ENCODE data around the gene SCARF1. TPM values are rescaled to one million over a fixed set of nuclear protein-coding genes. Genes with fewer than 3 reads are reported as not detected.
"Not testable (repeated sequence)": the region's sequence is repeated elsewhere in the genome, so short reads cannot be mapped to it uniquely, and the experiment has no call there.

The SCARF1 gene
- total RNA-seq, 1 experiment from 2014 or later = 0.73 TPM

- no peak overlapping the region for H3K27ac ChIP-seq (ENCODE audit: low read length)
- no peaks in the 10 kb centered on the region for H3K9me2 ChIP-seq (replicated peaks; ENCODE audit: low read length)
- intact Hi-C loops (cut with micrococcal nuclease) = no loop called here
- ChIA-PET CTCF (no interaction called here), POLR2A (ENCODE audit: unreplicated experiment) (no interaction called here)
- H3F3A ChIP-seq (ENCODE audit: low read length, unreplicated experiment) = no peaks in the 10 kb centered on the region
- H3K4me2 ChIP-seq (ENCODE audit: low read length) = no peak overlapping the region
- ATAC-seq (no peak), DNase-seq (no peak)
- H3K27me3 ChIP-seq (ENCODE audit: low read length) = no peaks in the 10 kb centered on the region
- no peak overlapping the region for H2AFZ ChIP-seq (ENCODE audit: low read length)
- no peaks in the 10 kb centered on the region for H4K20me1 ChIP-seq (ENCODE audit: low read length)
- no peaks in the 10 kb centered on the region for H3K79me2 ChIP-seq (ENCODE audit: low read length)
- TF ChIP-seq EZH2 (IDR thresholded peaks at IDR 0.05; ENCODE audit: low read length, unreplicated experiment) (no peak), EZH2phosphoT487 (IDR thresholded peaks at IDR 0.05; ENCODE audit: borderline replicate concordance, low read length) (no peak)
- TF ChIP-seq, protein P1, sequence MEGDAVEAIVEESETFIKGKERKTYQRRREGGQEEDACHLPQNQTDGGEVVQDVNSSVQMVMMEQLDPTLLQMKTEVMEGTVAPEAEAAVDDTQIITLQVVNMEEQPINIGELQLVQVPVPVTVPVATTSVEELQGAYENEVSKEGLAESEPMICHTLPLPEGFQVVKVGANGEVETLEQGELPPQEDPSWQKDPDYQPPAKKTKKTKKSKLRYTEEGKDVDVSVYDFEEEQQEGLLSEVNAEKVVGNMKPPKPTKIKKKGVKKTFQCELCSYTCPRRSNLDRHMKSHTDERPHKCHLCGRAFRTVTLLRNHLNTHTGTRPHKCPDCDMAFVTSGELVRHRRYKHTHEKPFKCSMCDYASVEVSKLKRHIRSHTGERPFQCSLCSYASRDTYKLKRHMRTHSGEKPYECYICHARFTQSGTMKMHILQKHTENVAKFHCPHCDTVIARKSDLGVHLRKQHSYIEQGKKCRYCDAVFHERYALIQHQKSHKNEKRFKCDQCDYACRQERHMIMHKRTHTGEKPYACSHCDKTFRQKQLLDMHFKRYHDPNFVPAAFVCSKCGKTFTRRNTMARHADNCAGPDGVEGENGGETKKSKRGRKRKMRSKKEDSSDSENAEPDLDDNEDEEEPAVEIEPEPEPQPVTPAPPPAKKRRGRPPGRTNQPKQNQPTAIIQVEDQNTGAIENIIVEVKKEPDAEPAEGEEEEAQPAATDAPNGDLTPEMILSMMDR (conservative IDR thresholded peaks at IDR 0.05; ENCODE audit: low read depth, low read length) = no peak
- no peak overlapping the region for H3K4me3 ChIP-seq (ENCODE audit: low read length)
- H3K4me1 ChIP-seq (ENCODE audit: insufficient read depth, low read length) = no peaks in the 10 kb centered on the region
- no peak overlapping the region for H3K9ac ChIP-seq (ENCODE audit: low read length)
- H3K9me3 ChIP-seq (ENCODE audit: low read length) = no peaks in the 10 kb centered on the region
- no TSS peak for BruUV-seq (replicated peaks)
- H3K36me3 ChIP-seq (ENCODE audit: low read depth, low read length) = peaks cover 53% of the 10 kb centered on the region
Observed at GRCh38 chr17:1673041-1673785, 27.7 kb upstream of the SCARF1 start.

DNA sequence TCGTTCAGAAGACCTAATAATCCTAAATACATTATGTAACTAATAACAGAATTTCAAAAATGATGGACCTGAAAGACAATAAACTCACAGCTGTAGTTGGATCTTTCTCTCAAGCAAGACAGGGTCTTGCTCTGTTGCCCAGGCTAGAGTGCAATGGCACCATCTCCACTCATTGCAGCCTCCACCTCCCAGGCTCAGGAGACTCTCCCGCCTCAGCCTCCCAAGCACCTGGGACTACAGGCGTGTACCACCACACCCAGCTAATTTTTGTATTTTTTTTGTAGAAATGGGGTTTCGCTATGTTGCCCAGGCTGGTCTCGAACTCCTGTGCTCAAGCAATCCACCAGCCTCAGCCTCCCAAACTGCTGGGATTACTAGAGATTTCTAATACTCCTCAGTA is 18.4 kb upstream of the SCARF1 start:
- intact Hi-C loops (cut with micrococcal nuclease); H3F3A ChIP-seq (ENCODE audit: low read length, unreplicated experiment); H3K27me3 ChIP-seq (ENCODE audit: low read length); H3K4me2 ChIP-seq (ENCODE audit: low read length); ATAC-seq; POLR2A ChIA-PET (ENCODE audit: unreplicated experiment); BruUV-seq (replicated peaks); H2AFZ ChIP-seq (ENCODE audit: low read length); H3K27ac ChIP-seq (ENCODE audit: low read length); H3K9me2 ChIP-seq (replicated peaks; ENCODE audit: low read length); CTCF ChIA-PET; H3K4me1 ChIP-seq (ENCODE audit: insufficient read depth, low read length); H3K79me2 ChIP-seq (ENCODE audit: low read length); H4K20me1 ChIP-seq (ENCODE audit: low read length); H3K4me3 ChIP-seq (ENCODE audit: low read length); DNase-seq; H3K9ac ChIP-seq (ENCODE audit: low read length); H3K9me3 ChIP-seq (ENCODE audit: low read length): not testable (repeated sequence)
- peaks cover 57% of the 10 kb centered on the region for H3K36me3 ChIP-seq (ENCODE audit: low read depth, low read length)

DNA sequence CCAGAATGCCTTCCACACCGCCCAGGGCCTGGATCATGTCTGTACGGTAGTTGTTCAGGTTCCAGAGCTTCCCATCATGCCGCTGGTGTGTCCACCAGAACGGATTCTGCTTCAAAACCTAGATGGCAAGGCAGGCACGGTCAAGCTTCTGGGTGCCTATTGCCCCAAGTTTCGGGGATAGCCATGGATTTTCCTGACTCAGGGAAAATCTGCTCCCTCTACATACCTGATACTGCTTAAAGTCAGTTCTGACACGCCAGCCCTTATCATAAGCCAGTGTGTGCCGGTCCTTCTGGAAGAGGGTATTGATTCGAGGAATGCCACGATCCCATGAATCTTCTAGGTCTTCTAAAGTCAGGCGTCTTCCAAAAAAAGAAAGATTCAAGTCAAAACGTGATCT is 15.5 kb upstream of the SCARF1 start:
- no peak for DNase-seq
- Histone ChIP-seq H3K4me3 (ENCODE audit: low read length) (no peak overlapping the region), H3K79me2 (ENCODE audit: low read length) (no peaks in the 10 kb centered on the region), H3K27ac (ENCODE audit: low read length) (no peak overlapping the region), H3K9me3 (ENCODE audit: low read length) (no peaks in the 10 kb centered on the region), H3K9ac (ENCODE audit: low read length) (no peak overlapping the region), H3K9me2 (replicated peaks; ENCODE audit: low read length) (no peaks in the 10 kb centered on the region), H3F3A (ENCODE audit: low read length, unreplicated experiment) (no peaks in the 10 kb centered on the region), H2AFZ (ENCODE audit: low read length) (no peak overlapping the region), H3K4me1 (ENCODE audit: insufficient read depth, low read length) (no peaks in the 10 kb centered on the region), H3K27me3 (ENCODE audit: low read length) (no peaks in the 10 kb centered on the region), H3K36me3 (ENCODE audit: low read depth, low read length) (peaks cover 65% of the 10 kb centered on the region), H3K4me2 (ENCODE audit: low read length) (no peak overlapping the region), H4K20me1 (ENCODE audit: low read length) (no peaks in the 10 kb centered on the region)
- TF ChIP-seq, protein P1 (conservative IDR thresholded peaks at IDR 0.05; ENCODE audit: low read depth, low read length) = no peak
- TF ChIP-seq EZH2phosphoT487 (IDR thresholded peaks at IDR 0.05; ENCODE audit: borderline replicate concordance, low read length) (no peak), EZH2 (IDR thresholded peaks at IDR 0.05; ENCODE audit: low read length, unreplicated experiment) (no peak)
- POLR2A ChIA-PET (ENCODE audit: unreplicated experiment) = no interaction called here
- intact Hi-C loops (cut with micrococcal nuclease) = no loop called here
- TSS peak; percentile 70 for BruUV-seq (replicated peaks)
- CTCF ChIA-PET = no interaction called here
- no peak for ATAC-seq
